Hepatocyte (in vitro differentiated cells): ENCODE measurements around the gene CENPU.

Experiments used
- CTCF ChIP-seq: fragments of 200-600 bp; sonication (generic); IDR thresholded peaks from 2 replicates; pipeline ENCODE4 v1.5.1; 2016; ENCODE audit warnings: antibody characterized with exemption, mild to moderate bottlenecking; ENCODE audit not compliant: poor library complexity
- EZH2 ChIP-seq: fragments of 200-600 bp; sonication (generic); IDR thresholded peaks from 2 replicates; pipeline ENCODE4 v1.6.1; 2016; ENCODE audit warnings: antibody characterized with exemption, mild to moderate bottlenecking, borderline replicate concordance
- EZH2phosphoT487 ChIP-seq: fragments of 200-600 bp; sonication (generic); IDR thresholded peaks from one replicate; pipeline ENCODE4 v1.6.1; 2018; ENCODE audit warnings: antibody characterized with exemption, mild to moderate bottlenecking, low read depth, moderate library complexity; ENCODE audit not compliant: unreplicated experiment, severe bottlenecking

GRCh38 chr4:184662236-184662635 is 71.7 kb downstream of the CENPU start:
- TF ChIP-seq CTCF (no peak), EZH2phosphoT487 (no peak), EZH2 (no peak)
